CD4-positive, CD25-positive, alpha-beta regulatory T cell (primary cell): ENCODE results near the gene OR8H2. TPM values are rescaled to one million over a fixed set of nuclear protein-coding genes. Genes with fewer than 3 reads are reported as not detected.
"Not testable (repeated sequence)": the region's sequence is repeated elsewhere in the genome, so short reads cannot be mapped to it uniquely, and the experiment has no call there.

Experiments
- ATAC-seq, 2 donors: fragments of 150-1000 bp; cut with Tn5 transposase; one replicate each; pipeline ENCODE4 v1.10.0; 2021; ENCODE audit warnings: low read depth in 2 of 2, moderate number of reproducible peaks in 2 of 2, moderate library complexity in 1 of 2
- DNase-seq, 3 donors: peaks; one replicate each; pipeline versions ENCODE4 v3.0.0 to v3.0.0-alpha.2; 2012 to 2022; ENCODE audit warnings: mixed read lengths in 1 of 3
- H3K27ac ChIP-seq: one replicate; pipeline ENCODE4 v1.7.0; 2013; ENCODE audit warnings: mild to moderate bottlenecking, low read length; ENCODE audit not compliant: insufficient read depth, poor library complexity, severe bottlenecking
- H3K27me3 ChIP-seq: one replicate; pipeline ENCODE4 v1.7.0; 2013; ENCODE audit warnings: low read length; ENCODE audit not compliant: control insufficient read depth, insufficient read depth
- H3K36me3 ChIP-seq: one replicate; pipeline ENCODE4 v1.7.0; 2013; ENCODE audit warnings: mild to moderate bottlenecking, low read length, moderate library complexity; ENCODE audit not compliant: control insufficient read depth, insufficient read depth
- H3K4me1 ChIP-seq: 2 replicates; pipeline ENCODE4 v1.7.0; 2013; ENCODE audit warnings: mild to moderate bottlenecking, low read length; ENCODE audit not compliant: insufficient read depth, control insufficient read depth, poor library complexity, severe bottlenecking
- H3K4me3 ChIP-seq: one replicate; pipeline ENCODE4 v1.7.0; 2013; ENCODE audit warnings: low read depth, mild to moderate bottlenecking, low read length, moderate library complexity
- H3K9me3 ChIP-seq, 2 experiments: 1 replicate in 1 of 2; 2 replicates in 1 of 2; pipeline ENCODE4 v1.7.0; 2013; ENCODE audit warnings: low read length in 2 of 2, mild to moderate bottlenecking in 1 of 2, moderate library complexity in 1 of 2; ENCODE audit not compliant: control insufficient read depth in 2 of 2
- H3K27ac Mint-ChIP-seq, 3 donors: one replicate each; pipeline ENCODE4 v1.8.0; 2020 to 2022; ENCODE audit warnings: mild to moderate bottlenecking in 3 of 3, mixed read lengths in 3 of 3, moderate library complexity in 2 of 3
- H3K27me3 Mint-ChIP-seq: one replicate; pipeline ENCODE4 v1.8.0; 2022; ENCODE audit warnings: mild to moderate bottlenecking, mixed read lengths
- H3K36me3 Mint-ChIP-seq: one replicate; pipeline ENCODE4 v1.8.0; 2020; ENCODE audit warnings: mixed read lengths
- H3K4me1 Mint-ChIP-seq, 4 donors: one replicate each; pipeline ENCODE4 v1.8.0; 2020 to 2022; ENCODE audit warnings: mixed read lengths in 4 of 4, mild to moderate bottlenecking in 1 of 4
- H3K4me3 Mint-ChIP-seq, 4 donors: one replicate each; pipeline ENCODE4 v1.8.0; 2020 to 2022; ENCODE audit warnings: mild to moderate bottlenecking in 4 of 4, mixed read lengths in 4 of 4, moderate library complexity in 3 of 4
- H3K9me3 Mint-ChIP-seq, 7 donors: one replicate each; pipeline ENCODE4 v1.8.0; 2020 to 2022; ENCODE audit warnings: mixed read lengths in 7 of 7, mild to moderate bottlenecking in 3 of 7, moderate library complexity in 2 of 7
- polyA plus RNA-seq, 4 donors: library from polyadenylated mRNA; unstranded; fragments of 300-500 nt; fragmentation: Illumina TruSeq; gene quantifications; one replicate each; pipeline ENCODE4 v1.2.3, GENCODE V29; 2021
- total RNA-seq: library from RNA; stranded (reverse); gene quantifications from one replicate; pipeline ENCODE4 v1.2.3, GENCODE V29; 2022

Gene OR8H2
- not detected for total RNA-seq
- polyA plus RNA-seq, result not detected

- H3K27ac Mint-ChIP-seq, result no peak within 1 kb of the TSS
- no peak within 1 kb of the TSS for H3K4me3 Mint-ChIP-seq
- peaks cover 0 to 19% (median 7%) of the 10 kb centered on the region in 7 donors for H3K9me3 Mint-ChIP-seq
- no peaks in the 10 kb centered on the region for H3K4me1 Mint-ChIP-seq
- peaks cover 4% of the 10 kb centered on the region for H3K27me3 Mint-ChIP-seq
- H3K36me3 Mint-ChIP-seq, result no peaks in the 10 kb centered on the region
- Histone ChIP-seq H3K4me1 (no peaks in the 10 kb centered on the region), H3K27ac (no peak within 1 kb of the TSS), H3K27me3 (no peaks in the 10 kb centered on the region), H3K36me3 (no peaks in the 10 kb centered on the region), H3K9me3 (peaks cover 0 to 5% of the 10 kb centered on the region in 2 experiments), H3K4me3 (no peak within 1 kb of the TSS)
- ATAC-seq (no peak), DNase-seq (no peak)
Observed at GRCh38 chr11:56103210-56103737, at the start of gene OR8H2. OR8H2 (plus strand) TSS chr11:56103687; CDS start chr11:56105043, 1,356 bp downstream.

- H3K27ac Mint-ChIP-seq, H3K36me3 ChIP-seq, H3K4me3 ChIP-seq, H3K4me3 Mint-ChIP-seq, H3K36me3 Mint-ChIP-seq, DNase-seq, H3K27me3 Mint-ChIP-seq, H3K27ac ChIP-seq, ATAC-seq, H3K27me3 ChIP-seq, H3K4me1 ChIP-seq, H3K9me3 ChIP-seq, H3K4me1 Mint-ChIP-seq: not testable (repeated sequence)
- H3K9me3 Mint-ChIP-seq, result peaks cover 3 to 55% (median 13%) of the 10 kb centered on the region in 7 donors
Observed at GRCh38 chr11:56056366-56056765, 47.1 kb upstream of the OR8H2 start.

- not testable (repeated sequence) for H3K4me3 ChIP-seq, H3K4me3 Mint-ChIP-seq, DNase-seq, H3K27me3 ChIP-seq, H3K27ac Mint-ChIP-seq, H3K9me3 ChIP-seq, H3K27me3 Mint-ChIP-seq, H3K27ac ChIP-seq, H3K36me3 ChIP-seq, H3K4me1 Mint-ChIP-seq, H3K4me1 ChIP-seq, ATAC-seq, H3K36me3 Mint-ChIP-seq
- H3K9me3 Mint-ChIP-seq, result peaks cover 2 to 49% (median 12%) of the 10 kb centered on the region in 7 donors
Observed at GRCh38 chr11:56057661-56058237, 45.7 kb upstream of the OR8H2 start.

- H3K4me3 Mint-ChIP-seq, H3K4me1 Mint-ChIP-seq, H3K4me3 ChIP-seq, H3K27me3 Mint-ChIP-seq, ATAC-seq, DNase-seq, H3K27me3 ChIP-seq, H3K36me3 ChIP-seq, H3K4me1 ChIP-seq, H3K27ac Mint-ChIP-seq, H3K9me3 ChIP-seq, H3K36me3 Mint-ChIP-seq, H3K27ac ChIP-seq: not testable (repeated sequence)
- peaks cover 2 to 49% (median 12%) of the 10 kb centered on the region in 7 donors for H3K9me3 Mint-ChIP-seq
Observed at GRCh38 chr11:56058260-56058780, 45.2 kb upstream of the OR8H2 start.

- Histone ChIP-seq H3K4me3 (no peak overlapping the region), H3K27me3 (no peaks in the 10 kb centered on the region), H3K27ac (no peak overlapping the region), H3K36me3 (no peaks in the 10 kb centered on the region), H3K9me3 (peaks cover 0 to 9% of the 10 kb centered on the region in 2 experiments), H3K4me1 (no peaks in the 10 kb centered on the region)
- Mint-ChIP-seq H3K4me1 (no peaks in the 10 kb centered on the region), H3K4me3 (no peak overlapping the region), H3K27me3 (no peaks in the 10 kb centered on the region), H3K27ac (no peak overlapping the region), H3K9me3 (peaks cover 0 to 30% (median 8%) of the 10 kb centered on the region in 7 donors), H3K36me3 (no peaks in the 10 kb centered on the region)
- ATAC-seq (no peak), DNase-seq (no peak)
Observed at GRCh38 chr11:56066980-56067379, 36.5 kb upstream of the OR8H2 start.

DNA sequence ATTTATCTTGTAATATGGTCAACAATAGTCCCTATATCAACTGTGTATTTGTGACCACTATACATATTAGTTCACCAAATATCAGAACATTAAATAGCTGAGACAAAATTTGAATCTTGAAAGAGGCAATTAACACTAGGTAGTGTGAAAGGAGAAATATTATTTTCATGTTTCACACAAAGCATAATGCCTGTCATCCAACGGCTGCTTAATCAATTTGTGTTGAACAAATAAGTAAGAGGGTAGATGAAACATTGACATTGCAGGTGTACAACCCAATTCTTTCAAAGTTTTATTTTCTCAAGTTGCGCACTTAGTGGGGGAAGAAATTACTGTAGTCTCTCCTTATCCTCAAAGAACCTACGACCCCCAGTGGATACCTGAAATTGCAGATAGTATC lies 13.8 kb upstream of the OR8H2 start:
- no peak overlapping the region for H3K4me3 Mint-ChIP-seq
- no peaks in the 10 kb centered on the region for H3K4me1 Mint-ChIP-seq
- H3K36me3 ChIP-seq, result no peaks in the 10 kb centered on the region
- H3K27ac Mint-ChIP-seq, result no peak overlapping the region
- no peaks in the 10 kb centered on the region for H3K9me3 ChIP-seq
- ATAC-seq, result no peak
- H3K36me3 Mint-ChIP-seq, result no peaks in the 10 kb centered on the region
- H3K9me3 Mint-ChIP-seq, result peaks cover 0 to 17% (median 3%) of the 10 kb centered on the region in 7 donors
- no peaks in the 10 kb centered on the region for H3K4me1 ChIP-seq
- no peak for DNase-seq
- H3K27me3 ChIP-seq, result no peaks in the 10 kb centered on the region
- H3K27ac ChIP-seq, result no peak overlapping the region
- H3K27me3 Mint-ChIP-seq, result no peaks in the 10 kb centered on the region
- H3K4me3 ChIP-seq, result no peak overlapping the region

GRCh38 chr11:56093008-56093407 lies 10.5 kb upstream of the OR8H2 start, which contains the start of gene OR8I2:
OR8I2 (plus strand) TSS chr11:56093308; CDS start chr11:56093308, 0 bp downstream.
- Mint-ChIP-seq H3K27me3 (no peaks in the 10 kb centered on the region), H3K27ac (no peak within 1 kb of the TSS), H3K9me3 (peaks cover 1 to 16% (median 6%) of the 10 kb centered on the region in 7 donors), H3K36me3 (no peaks in the 10 kb centered on the region), H3K4me3 (no peak within 1 kb of the TSS), H3K4me1 (no peaks in the 10 kb centered on the region)
- Histone ChIP-seq H3K4me1 (no peaks in the 10 kb centered on the region), H3K27me3 (no peaks in the 10 kb centered on the region), H3K27ac (no peak within 1 kb of the TSS), H3K36me3 (no peaks in the 10 kb centered on the region), H3K9me3 (peaks cover 0 to 6% of the 10 kb centered on the region in 2 experiments), H3K4me3 (no peak within 1 kb of the TSS)
- ATAC-seq, result no peak
- DNase-seq, result no peak

DNA sequence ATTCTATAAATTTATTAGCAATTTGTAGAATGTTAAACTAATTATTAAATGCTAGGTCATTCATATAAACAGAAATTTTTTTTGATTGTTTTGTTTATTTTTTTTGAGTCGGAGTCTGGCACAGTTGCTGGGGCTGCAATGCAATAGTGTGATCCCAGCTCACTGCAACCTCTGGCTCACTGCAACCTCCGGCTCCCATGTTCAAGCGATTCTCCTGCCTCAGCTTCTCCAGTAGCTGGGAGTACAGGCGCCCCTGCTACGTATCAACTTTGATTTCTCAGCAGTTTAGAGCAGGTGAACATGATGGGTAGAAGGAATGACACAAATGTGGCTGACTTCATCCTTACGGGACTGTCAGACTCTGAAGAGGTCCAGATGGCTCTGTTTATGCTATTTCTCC lies 18.6 kb downstream of the OR8H2 start, which contains the start of gene OR8H3:
OR8H3 (plus strand) TSS at position 301 of the 400 bp plus-strand sequence; CDS start at position 301, 0 bp downstream.
- H3K36me3 Mint-ChIP-seq, result no peaks in the 10 kb centered on the region

More for the DNA sequence above, 18.6 kb downstream of the OR8H2 start, which contains the start of gene OR8H3:
- Histone ChIP-seq H3K4me1 (no peaks in the 10 kb centered on the region), H3K27ac (no peak within 1 kb of the TSS), H3K4me3 (no peak within 1 kb of the TSS), H3K9me3 (peaks cover 0 to 4% of the 10 kb centered on the region in 2 experiments), H3K27me3 (no peaks in the 10 kb centered on the region), H3K36me3 (no peaks in the 10 kb centered on the region)
- H3K27ac Mint-ChIP-seq, result no peak within 1 kb of the TSS
- H3K4me3 Mint-ChIP-seq, result no peak within 1 kb of the TSS
- H3K4me1 Mint-ChIP-seq, result no peaks in the 10 kb centered on the region
- DNase-seq, result no peak
- H3K27me3 Mint-ChIP-seq, result no peaks in the 10 kb centered on the region
- peaks cover 0 to 9% (median 5%) of the 10 kb centered on the region in 7 donors for H3K9me3 Mint-ChIP-seq
- no peak for ATAC-seq
